GM19455 (cell line): ENCODE results near the gene HYAL3.
"Not testable (repeated sequence)": the region's sequence is repeated elsewhere in the genome, so short reads cannot be mapped to it uniquely, and the experiment has no call there.

Experiments
- ATAC-seq: cut with Tn5 transposase; IDR thresholded peaks from one replicate; pipeline ENCODE4 v1.9.1; 2021; ENCODE audit not compliant: unreplicated experiment

HYAL3 gene

DNA sequence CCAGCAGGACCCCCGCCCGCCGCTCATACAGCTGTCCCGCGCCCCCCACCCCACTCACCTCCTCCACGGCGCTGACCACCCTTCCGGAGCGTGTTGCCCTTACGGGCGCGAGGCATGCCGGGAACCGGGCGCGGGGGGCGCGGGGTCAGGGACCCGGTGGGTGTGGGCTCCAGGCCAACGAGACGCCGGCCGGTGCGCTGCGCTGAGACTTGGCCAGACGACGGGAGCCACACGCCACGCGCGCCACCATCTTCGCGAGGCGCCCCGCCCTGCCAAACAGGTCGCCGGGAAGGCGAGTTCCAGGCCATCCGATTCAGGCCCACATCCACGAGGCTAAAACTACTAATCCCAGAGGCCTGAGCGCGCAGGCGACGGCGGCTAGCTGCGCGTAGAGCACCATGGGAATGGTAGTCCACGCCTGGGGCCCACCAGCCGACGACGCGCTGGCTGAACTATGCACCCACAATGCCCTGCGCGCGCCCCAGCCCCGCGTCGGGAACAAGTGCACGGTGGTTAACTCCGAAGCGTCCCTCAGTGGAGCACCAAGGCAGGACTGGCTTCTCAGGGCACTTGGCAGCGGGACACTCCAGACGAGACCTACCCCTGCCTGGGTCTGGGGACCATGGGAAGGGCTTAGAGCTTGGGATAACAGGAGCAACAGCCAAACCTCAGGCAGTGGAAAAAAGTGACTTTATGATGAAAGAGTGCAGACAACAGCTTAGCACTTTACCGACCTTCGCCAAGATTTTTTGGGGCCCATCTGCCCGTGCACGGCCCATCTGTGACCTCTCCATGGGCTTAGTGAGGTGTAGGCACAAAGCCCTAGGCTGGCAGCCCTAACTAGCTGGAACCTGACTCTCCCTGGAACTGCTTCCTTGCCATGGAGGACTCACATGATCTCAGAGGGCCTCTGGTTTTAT, 6.8 kb downstream of the HYAL3 start, which contains the start of gene IFRD2:
Gene IFRD2 (minus strand): TSS at position 271 of the 920 bp plus-strand sequence. CDS start 155 bp downstream, at position 116.
- ATAC-seq, result peak; percentile 93

- ATAC-seq, result no peak
Observed at GRCh38 chr3:50290161-50290641, 9.0 kb downstream of the HYAL3 start.

- no peak for ATAC-seq
Observed at GRCh38 chr3:50289130-50289529, 10.1 kb downstream of the HYAL3 start.

GRCh38 chr3:50288387-50289007, 10.7 kb downstream of the HYAL3 start:
- ATAC-seq, result no peak

DNA sequence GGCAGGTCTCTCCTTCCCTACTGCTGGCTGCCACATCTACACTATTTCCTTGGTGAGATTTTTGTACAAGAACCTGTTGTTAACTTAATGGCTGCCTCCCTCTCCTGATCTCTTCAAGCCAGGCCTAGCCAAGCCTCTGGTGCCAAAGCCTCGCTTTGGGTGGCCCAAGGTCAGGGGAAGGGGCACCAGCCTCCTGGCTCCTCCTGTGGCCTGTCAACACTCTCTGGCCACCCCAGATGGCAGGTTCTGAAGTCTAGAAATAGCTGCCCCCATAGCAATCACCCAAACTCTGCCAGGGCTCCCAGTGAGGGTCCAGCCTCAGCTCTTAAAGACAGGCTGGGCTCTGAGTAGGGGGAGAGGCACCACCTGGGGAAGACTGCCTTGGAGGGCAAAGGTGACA, 11.9 kb downstream of the HYAL3 start:
- ATAC-seq, result no peak

DNA sequence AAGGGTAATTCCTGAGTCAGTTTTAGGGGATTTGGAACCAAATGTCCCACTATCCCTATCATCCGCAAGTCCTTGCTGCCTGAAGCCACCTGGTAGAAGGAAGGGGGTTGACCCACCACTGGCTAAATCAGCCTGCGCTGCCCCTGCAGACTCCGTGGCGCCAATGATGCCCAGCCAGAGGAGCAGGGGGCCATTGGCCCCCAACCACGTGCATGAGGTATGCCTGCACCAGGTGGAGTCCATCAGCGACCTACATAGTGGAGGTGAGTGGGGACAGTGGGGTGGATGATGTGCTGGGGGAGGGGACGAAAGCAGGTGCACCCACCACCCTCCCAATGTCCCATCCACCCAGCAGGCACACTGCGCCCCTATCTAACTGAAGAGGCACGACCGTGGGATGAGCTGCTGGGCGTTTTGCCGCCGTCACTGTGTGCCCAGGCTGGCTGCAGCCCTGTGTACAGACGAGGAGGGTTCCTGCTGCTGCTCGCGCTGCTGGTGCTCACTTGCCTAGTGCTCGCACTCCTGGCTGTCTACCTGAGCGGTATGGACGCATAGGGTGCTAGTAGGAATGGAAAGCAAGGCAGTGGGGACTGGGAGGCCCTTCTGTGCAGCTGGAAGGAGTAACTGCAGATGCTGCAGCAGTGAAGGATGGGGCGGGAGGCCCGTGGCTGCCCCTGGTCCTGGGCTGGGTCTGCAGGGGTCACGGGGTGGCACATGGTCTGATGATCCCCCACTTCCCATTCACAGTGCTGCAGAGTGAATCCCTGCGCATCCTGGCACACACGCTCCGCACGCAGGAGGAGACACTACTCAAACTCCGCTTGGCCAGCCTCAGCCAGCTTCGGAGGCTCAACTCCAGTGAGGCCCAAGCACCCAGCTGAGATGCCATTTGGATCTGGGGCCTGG, 12.6 kb downstream of the HYAL3 start:
- no peak for ATAC-seq

GRCh38 chr3:50284121-50284520, 15.1 kb downstream of the HYAL3 start:
- not testable (repeated sequence) for ATAC-seq

DNA sequence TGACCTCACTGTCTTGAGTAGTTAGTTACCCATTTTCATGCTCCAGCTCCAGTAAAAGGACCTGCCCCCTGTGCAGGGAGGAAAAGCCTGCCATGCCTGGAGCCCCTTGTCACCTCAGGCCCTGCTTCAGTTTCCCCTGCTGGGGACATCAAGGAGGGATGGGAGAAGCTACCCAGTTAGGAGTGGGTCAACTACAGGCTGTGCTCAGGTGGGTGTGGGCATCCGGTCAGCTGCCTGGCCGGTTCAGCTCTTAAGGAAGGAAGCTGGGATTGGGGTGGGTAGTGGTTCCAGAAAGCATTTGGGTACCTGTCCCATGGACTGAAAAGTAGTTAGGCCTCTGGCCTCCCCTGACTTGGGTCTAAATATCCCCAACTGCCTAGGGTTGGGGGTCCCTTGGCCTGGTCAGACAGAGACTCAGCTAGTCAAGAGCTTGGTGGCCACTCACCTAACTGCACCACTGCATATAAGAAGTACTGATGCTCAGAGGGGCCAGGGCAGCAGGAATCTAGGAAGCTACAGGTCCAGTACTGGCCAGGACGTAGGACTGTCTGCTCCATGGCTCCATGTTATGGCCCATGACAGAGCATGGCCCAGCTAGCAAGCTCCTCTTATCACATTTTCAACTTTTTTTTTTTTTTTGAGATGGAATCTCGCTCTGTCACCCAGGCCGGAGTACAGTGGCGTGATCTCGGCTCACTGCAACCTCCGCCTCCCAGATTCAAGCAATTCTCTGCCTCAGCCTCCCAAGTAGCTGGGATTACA, 19.8 kb downstream of the HYAL3 start:
- ATAC-seq, result no peak

DNA sequence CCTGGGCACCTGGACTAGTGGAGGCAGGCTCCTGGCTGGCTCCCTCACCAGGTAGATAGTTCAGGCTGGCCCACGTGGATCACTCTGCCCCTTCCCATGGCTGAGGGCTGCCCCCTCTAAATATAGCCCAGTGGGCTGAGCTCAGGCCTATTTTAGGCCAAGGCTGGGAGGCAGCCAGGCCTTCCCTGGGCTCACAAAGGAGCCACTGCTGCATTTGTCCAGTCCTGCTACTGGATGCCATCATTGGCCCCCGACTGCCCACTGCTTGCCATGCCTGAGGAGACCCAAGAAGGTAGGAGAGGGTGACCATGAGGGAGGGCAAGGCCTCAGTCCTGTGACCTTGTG, 20.4 kb downstream of the HYAL3 start, which contains the start of gene LSMEM2:
Gene LSMEM2 (plus strand): TSS at position 208 of the 345 bp plus-strand sequence. CDS start 27 bp downstream, at position 235.
- ATAC-seq, result no peak

- ATAC-seq, result no peak
Observed at GRCh38 chr3:50278123-50278879, 20.9 kb downstream of the HYAL3 start.

GRCh38 chr3:50276762-50277101, 22.5 kb downstream of the HYAL3 start:
- no peak for ATAC-seq

- no peak for ATAC-seq
Observed at GRCh38 chr3:50275996-50276761, 23.0 kb downstream of the HYAL3 start.

GRCh38 chr3:50275141-50275995, 23.8 kb downstream of the HYAL3 start:
- ATAC-seq, result no peak

- ATAC-seq, result no peak
Observed at GRCh38 chr3:50274371-50275104, 24.7 kb downstream of the HYAL3 start.

GRCh38 chr3:50273689-50274065, 25.5 kb downstream of the HYAL3 start:
- ATAC-seq, result no peak

GRCh38 chr3:50272911-50273688, 26.1 kb downstream of the HYAL3 start:
- ATAC-seq, result peak; percentile 80

- ATAC-seq, result peak; percentile 5
Observed at GRCh38 chr3:50272538-50272910, 26.7 kb downstream of the HYAL3 start.
